BLaER1 (cell line): ENCODE measurements around the gene DDX17.
A peak's percentile ranks its signal among the peaks of the same experiment; 100 is the strongest.
"Not testable (repeated sequence)": the region's sequence is repeated elsewhere in the genome, so short reads cannot be mapped to it uniquely, and the experiment has no call there.

Source experiments
- H3K27ac ChIP-seq: shearing (Covaris generic); formaldehyde crosslinking; 2 replicates; pipeline ENCODE4 v1.8.1; 2022
- H3K27me3 ChIP-seq: shearing (Covaris generic); formaldehyde crosslinking; 2 replicates; pipeline ENCODE4 v1.8.1; 2022
- H3K36me3 ChIP-seq: shearing (Covaris generic); formaldehyde crosslinking; 2 replicates; pipeline ENCODE4 v1.8.1; 2022
- H3K4me1 ChIP-seq: shearing (Covaris generic); formaldehyde crosslinking; 2 replicates; pipeline ENCODE4 v1.8.1; 2022
- H3K4me2 ChIP-seq: shearing (Covaris generic); formaldehyde crosslinking; 2 replicates; pipeline ENCODE4 v1.8.1; 2022
- H3K4me3 ChIP-seq: shearing (Covaris generic); formaldehyde crosslinking; 2 replicates; pipeline ENCODE4 v1.8.1; 2022
- H3K9ac ChIP-seq: shearing (Covaris generic); formaldehyde crosslinking; 2 replicates; pipeline ENCODE4 v1.8.1; 2022
- H3K9me3 ChIP-seq: shearing (Covaris generic); formaldehyde crosslinking; 2 replicates; pipeline ENCODE4 v1.8.1; 2022
- H4K20me1 ChIP-seq: shearing (Covaris generic); formaldehyde crosslinking; 2 replicates; pipeline ENCODE4 v1.8.1; 2022
- Cebpa-rat ChIP-seq: shearing (Covaris generic); IDR thresholded peaks from 2 replicates; pipeline ENCODE4 v1.8.1; 2022

DDX17 gene

DNA sequence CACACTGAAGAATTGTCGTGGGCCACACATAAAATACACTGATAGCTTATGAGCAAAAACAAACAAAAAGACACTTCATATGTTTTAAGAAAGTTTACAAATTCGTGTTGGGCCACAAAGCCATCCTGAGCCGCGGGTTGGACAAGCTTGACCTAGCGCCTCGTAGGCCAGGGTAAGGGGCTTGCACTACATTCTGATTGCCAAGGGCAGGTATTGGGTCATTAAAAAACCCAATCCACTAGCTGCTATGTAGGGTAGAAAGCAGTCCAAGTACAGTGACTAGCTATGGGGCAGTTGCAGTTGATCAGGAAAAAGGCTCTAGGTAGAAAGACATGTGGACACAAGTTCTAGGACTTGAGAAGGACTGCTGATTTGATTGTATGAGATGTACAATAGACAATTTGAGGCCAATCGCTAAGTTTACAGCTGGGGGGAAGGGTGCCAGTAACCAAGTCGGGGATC lies 24.2 kb downstream of the DDX17 start:
- Histone ChIP-seq H4K20me1 (peaks cover 62% of the 10 kb centered on the region), H3K27ac (no peak overlapping the region), H3K27me3 (no peaks in the 10 kb centered on the region), H3K4me2 (no peak overlapping the region), H3K4me1 (peaks cover 14% of the 10 kb centered on the region), H3K36me3 (peaks cover 73% of the 10 kb centered on the region), H3K9ac (no peak overlapping the region), H3K9me3 (no peaks in the 10 kb centered on the region), H3K4me3 (no peak overlapping the region)
- no peak for TF ChIP-seq Cebpa-rat

GRCh38 chr22:38481162-38481870 lies 24.8 kb downstream of the DDX17 start:
- Histone ChIP-seq H3K27ac (no peak overlapping the region), H3K4me1 (peaks cover 14% of the 10 kb centered on the region), H3K9me3 (no peaks in the 10 kb centered on the region), H3K4me3 (no peak overlapping the region), H3K9ac (no peak overlapping the region), H3K27me3 (no peaks in the 10 kb centered on the region), H3K4me2 (no peak overlapping the region), H4K20me1 (peaks cover 56% of the 10 kb centered on the region), H3K36me3 (peaks cover 67% of the 10 kb centered on the region)
- TF ChIP-seq Cebpa-rat: no peak

DNA sequence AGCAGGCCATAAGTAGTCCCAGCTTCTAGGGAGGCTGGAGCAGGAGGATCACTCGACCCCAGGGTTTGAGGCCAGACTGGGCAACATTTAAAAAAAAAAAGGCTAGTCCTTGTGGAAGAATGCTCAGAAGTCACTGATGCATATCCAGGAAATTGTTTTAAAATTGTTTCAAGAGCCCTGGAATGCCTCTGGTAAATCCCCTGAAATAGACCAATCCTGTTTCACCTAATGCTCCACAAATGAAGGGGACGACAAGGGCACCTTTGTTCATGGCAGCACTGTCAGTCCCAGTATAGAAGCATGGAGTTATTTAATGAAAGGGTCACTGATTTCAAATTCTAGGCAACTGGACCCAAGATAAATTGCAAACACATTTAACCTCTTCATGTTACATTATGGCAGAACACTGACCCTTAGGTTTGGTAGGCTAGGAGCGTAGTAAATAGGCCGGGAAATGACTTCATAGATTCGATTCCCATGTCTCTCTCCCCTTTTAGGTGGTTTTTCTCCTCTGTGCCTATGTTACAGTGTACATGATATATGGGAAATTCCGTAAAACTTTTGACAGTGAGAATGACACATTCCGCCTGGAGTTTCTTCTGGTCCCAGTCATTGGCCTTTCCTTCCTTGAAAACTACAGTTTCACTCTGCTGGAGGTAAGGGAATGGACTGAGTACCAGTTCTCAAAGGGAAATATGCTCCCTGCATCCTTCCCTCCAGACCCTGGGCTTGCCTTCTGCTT lies 26.8 kb downstream of the DDX17 start:
- Histone ChIP-seq H3K9ac (no peak overlapping the region), H3K27me3 (no peaks in the 10 kb centered on the region), H4K20me1 (peaks cover 40% of the 10 kb centered on the region), H3K36me3 (peaks cover 47% of the 10 kb centered on the region), H3K4me1 (peaks cover 14% of the 10 kb centered on the region), H3K9me3 (no peaks in the 10 kb centered on the region), H3K4me3 (no peak overlapping the region), H3K27ac (no peak overlapping the region), H3K4me2 (no peak overlapping the region)
- TF ChIP-seq Cebpa-rat: no peak

- no peak overlapping the region for H3K9ac ChIP-seq
- TF ChIP-seq Cebpa-rat: no peak
- H3K27ac ChIP-seq: no peak overlapping the region
- peaks cover 30% of the 10 kb centered on the region for H3K36me3 ChIP-seq
- peaks cover 23% of the 10 kb centered on the region for H4K20me1 ChIP-seq
- H3K4me3 ChIP-seq: no peak overlapping the region
- H3K4me1 ChIP-seq: peaks cover 14% of the 10 kb centered on the region
- no peak overlapping the region for H3K4me2 ChIP-seq
- no peaks in the 10 kb centered on the region for H3K27me3 ChIP-seq
- no peaks in the 10 kb centered on the region for H3K9me3 ChIP-seq
Observed at GRCh38 chr22:38477585-38477984, 28.5 kb downstream of the DDX17 start.

DNA sequence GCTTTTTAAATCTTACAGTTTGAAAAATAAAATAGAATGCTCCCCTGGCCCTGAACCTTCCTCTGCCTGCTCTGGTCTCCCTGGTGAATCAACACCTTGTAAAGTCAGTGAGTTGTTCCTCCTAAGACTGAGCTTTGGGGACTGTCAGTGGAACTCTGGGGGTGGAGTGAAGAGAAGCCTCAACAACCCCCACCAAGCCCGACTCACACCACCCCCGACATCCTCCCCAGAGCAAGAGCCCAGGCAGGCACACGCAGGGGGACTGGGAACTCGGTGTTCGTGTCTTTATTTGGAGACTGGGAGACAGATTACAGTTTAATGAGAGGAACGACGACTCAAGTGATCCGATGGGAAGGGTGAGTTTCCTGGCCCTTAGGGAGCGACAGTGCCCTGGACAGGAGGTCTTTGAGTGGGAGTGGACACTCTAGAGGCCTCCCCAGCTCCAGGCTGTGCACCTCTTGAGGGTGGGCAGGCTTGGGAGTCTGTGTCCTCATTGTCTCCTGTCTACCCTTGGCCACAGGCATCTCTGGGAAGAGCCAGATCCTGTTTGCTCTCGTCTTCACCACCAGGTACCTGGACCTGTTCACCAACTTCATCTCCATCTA lies 32.0 kb downstream of the DDX17 start:
- Histone ChIP-seq H3K9me3 (no peaks in the 10 kb centered on the region), H3K36me3 (no peaks in the 10 kb centered on the region), H4K20me1 (no peaks in the 10 kb centered on the region), H3K27me3 (peaks cover 2% of the 10 kb centered on the region), H3K4me3 (no peak overlapping the region), H3K9ac (no peak overlapping the region), H3K4me2 (no peak overlapping the region), H3K4me1 (peaks cover 6% of the 10 kb centered on the region), H3K27ac (no peak overlapping the region)
- no peak for TF ChIP-seq Cebpa-rat

DNA sequence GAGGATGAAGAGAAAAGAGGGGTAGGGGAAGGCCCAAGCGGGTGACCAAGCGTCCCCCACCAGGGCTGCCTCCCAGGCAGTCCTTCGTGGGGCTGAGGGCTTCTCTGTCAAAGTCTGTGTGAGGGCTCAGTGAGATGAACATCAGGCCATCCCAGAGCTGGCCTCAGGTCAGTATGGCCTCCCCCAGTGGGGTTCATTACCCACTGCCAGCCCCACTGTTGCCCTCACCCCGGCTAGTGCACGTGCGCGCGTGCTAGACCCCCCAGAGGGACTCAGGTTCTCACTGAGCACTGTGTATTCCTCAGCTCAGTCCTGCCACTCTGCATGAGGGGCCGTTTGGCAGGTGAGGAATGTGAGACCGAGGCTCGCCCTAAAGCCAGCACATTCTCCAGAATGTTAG lies 34.9 kb downstream of the DDX17 start:
- Histone ChIP-seq H3K4me1 (peaks cover 22% of the 10 kb centered on the region), H3K4me2 (no peak overlapping the region), H3K9ac (no peak overlapping the region), H4K20me1 (no peaks in the 10 kb centered on the region), H3K36me3 (no peaks in the 10 kb centered on the region), H3K27me3 (peaks cover 30% of the 10 kb centered on the region), H3K4me3 (no peak overlapping the region), H3K27ac (no peak overlapping the region), H3K9me3 (no peaks in the 10 kb centered on the region)
- no peak for TF ChIP-seq Cebpa-rat

- not testable (repeated sequence) for H3K9me3 ChIP-seq, H3K27ac ChIP-seq, H3K9ac ChIP-seq, H3K4me3 ChIP-seq, H4K20me1 ChIP-seq, H3K36me3 ChIP-seq, H3K4me2 ChIP-seq
- H3K4me1 ChIP-seq: peaks cover 33% of the 10 kb centered on the region
- H3K27me3 ChIP-seq: peaks cover 33% of the 10 kb centered on the region
Observed at GRCh38 chr22:38470179-38470578, 35.9 kb downstream of the DDX17 start.

DNA sequence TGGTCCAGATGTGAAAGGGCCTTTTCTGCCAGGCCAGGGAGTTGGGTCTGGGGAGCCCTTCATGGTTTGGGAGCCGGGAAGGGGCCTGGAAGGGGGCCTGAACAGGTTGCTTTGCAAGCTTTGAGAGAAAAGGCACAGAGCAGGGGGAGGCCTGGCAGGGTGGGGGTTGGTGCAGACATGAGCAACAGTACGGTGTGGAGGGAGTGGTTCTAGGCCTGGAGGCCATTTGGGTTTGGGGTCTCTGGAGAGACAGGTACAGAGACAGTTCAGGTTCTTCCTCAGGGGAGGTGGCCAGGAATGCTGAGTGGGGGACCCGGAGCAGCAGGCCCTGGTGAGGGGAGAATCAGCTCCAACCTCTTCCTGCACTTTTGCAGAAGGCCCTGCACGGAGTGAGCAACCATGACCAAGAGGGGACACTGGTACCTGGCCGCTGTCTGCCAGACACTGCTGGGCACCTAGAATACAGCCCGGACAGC lies 36.8 kb downstream of the DDX17 start:
- H3K36me3 ChIP-seq: no peaks in the 10 kb centered on the region
- peaks cover 33% of the 10 kb centered on the region for H3K27me3 ChIP-seq
- no peak overlapping the region for H3K27ac ChIP-seq
- H3K4me2 ChIP-seq: peak overlapping the region; percentile 93; the same call in 1 of the 2 replicates
- no peaks in the 10 kb centered on the region for H4K20me1 ChIP-seq
- H3K9me3 ChIP-seq: no peaks in the 10 kb centered on the region
- no peak overlapping the region for H3K9ac ChIP-seq
- H3K4me1 ChIP-seq: peaks cover 41% of the 10 kb centered on the region
- no peak overlapping the region for H3K4me3 ChIP-seq
- TF ChIP-seq Cebpa-rat: no peak

- peak overlapping the region; percentile 38; the same call in 1 of the 2 replicates for H3K9ac ChIP-seq
- H3K27ac ChIP-seq: no peak overlapping the region
- H3K36me3 ChIP-seq: no peaks in the 10 kb centered on the region
- H3K27me3 ChIP-seq: peaks cover 33% of the 10 kb centered on the region
- H3K4me1 ChIP-seq: peaks cover 48% of the 10 kb centered on the region
- no peak for TF ChIP-seq Cebpa-rat
- H3K4me3 ChIP-seq: peak overlapping the region; percentile 60; the same call in 1 of the 2 replicates
- peak overlapping the region; percentile 93 for H3K4me2 ChIP-seq
- H4K20me1 ChIP-seq: no peaks in the 10 kb centered on the region
- no peaks in the 10 kb centered on the region for H3K9me3 ChIP-seq
Observed at GRCh38 chr22:38468443-38469305, 37.4 kb downstream of the DDX17 start.
